Measurements from ENCODE around the gene TSHZ2.

GRCh38 chr20:53419693-53420460 is 447.7 kb downstream of the TSHZ2 start:
- TF ChIP-seq MAFK (IDR thresholded peaks at IDR 0.05; ENCODE audit: low read depth, low read length) (no peak), CTCF (conservative IDR thresholded peaks at IDR 0.05; ENCODE audit: low read depth, low read length) (no peak), USF2 (IDR thresholded peaks at IDR 0.05; ENCODE audit: low read depth, low read length) (no peak), POLR2A (IDR thresholded peaks at IDR 0.05; ENCODE audit: low read depth, low read length) (no peak), SMC3 (IDR thresholded peaks at IDR 0.05; ENCODE audit: low read depth, low read length) (no peak), NFE2L2 (IDR thresholded peaks at IDR 0.05; ENCODE audit: low read depth, low read length) (no peak), CEBPB (IDR thresholded peaks at IDR 0.05; ENCODE audit: low read depth, low read length) (no peak), RAD21 (IDR thresholded peaks at IDR 0.05; ENCODE audit: low read length) (no peak), CHD1 (IDR thresholded peaks at IDR 0.05; ENCODE audit: low read depth, low read length) (no peak), RFX5 (IDR thresholded peaks at IDR 0.05; ENCODE audit: low read depth, low read length) (no peak), BHLHE40 (IDR thresholded peaks at IDR 0.05; ENCODE audit: low read depth, low read length) (no peak)

Measured in IMR-90 (cell line).